Coronary artery (tissue), 2 donors: ENCODE results near the gene UGT1A7.

ENCODE experiments used
- DNase-seq: peaks from one replicate; pipeline ENCODE4 v3.0.0-alpha.2; 2017; ENCODE audit warnings: low spot score
- H3K27ac ChIP-seq, 2 donors: fragments of 200-600 bp; sonication (generic); one replicate each; pipeline ENCODE4 v1.5.1; 2016 to 2019
- H3K4me3 ChIP-seq: fragments of 200-600 bp; sonication (generic); 2 replicates; pipeline ENCODE4 v1.5.1; 2016; ENCODE audit warnings: mild to moderate bottlenecking, moderate library complexity
- TF ChIP-seq, protein P1 (sequence below): fragments of 200-600 bp; sonication (generic); IDR thresholded peaks from one replicate; pipeline ENCODE4 v1.5.1; 2019; ENCODE audit warnings: antibody characterized with exemption

UGT1A7 gene

DNA sequence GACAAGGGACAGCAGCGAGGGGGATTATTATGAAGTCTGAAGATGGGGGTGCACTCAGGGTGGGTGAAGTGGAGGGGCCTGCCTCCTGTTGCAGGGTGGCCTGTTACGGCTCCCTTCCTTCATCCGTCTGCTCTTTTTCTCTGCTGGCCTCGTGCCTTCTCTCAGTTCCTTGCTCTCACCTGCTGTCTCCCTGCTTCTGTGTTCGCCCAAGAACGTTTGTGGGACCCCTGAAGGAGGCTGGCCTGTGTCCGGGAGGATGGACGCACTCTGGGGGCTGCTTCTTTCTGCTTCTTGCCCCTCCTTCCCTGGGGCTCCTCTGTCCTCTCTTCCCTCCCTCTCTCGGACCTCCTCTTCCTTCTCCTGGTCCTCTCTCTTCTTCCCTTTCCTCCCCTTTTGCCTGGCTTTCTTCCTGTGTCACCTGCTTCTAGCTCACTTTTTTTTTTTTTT lies 110.2 kb downstream of the UGT1A7 start:
- TF ChIP-seq, protein P1, sequence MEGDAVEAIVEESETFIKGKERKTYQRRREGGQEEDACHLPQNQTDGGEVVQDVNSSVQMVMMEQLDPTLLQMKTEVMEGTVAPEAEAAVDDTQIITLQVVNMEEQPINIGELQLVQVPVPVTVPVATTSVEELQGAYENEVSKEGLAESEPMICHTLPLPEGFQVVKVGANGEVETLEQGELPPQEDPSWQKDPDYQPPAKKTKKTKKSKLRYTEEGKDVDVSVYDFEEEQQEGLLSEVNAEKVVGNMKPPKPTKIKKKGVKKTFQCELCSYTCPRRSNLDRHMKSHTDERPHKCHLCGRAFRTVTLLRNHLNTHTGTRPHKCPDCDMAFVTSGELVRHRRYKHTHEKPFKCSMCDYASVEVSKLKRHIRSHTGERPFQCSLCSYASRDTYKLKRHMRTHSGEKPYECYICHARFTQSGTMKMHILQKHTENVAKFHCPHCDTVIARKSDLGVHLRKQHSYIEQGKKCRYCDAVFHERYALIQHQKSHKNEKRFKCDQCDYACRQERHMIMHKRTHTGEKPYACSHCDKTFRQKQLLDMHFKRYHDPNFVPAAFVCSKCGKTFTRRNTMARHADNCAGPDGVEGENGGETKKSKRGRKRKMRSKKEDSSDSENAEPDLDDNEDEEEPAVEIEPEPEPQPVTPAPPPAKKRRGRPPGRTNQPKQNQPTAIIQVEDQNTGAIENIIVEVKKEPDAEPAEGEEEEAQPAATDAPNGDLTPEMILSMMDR, result no peak
- no peak overlapping the region for H3K4me3 ChIP-seq
- no peak for DNase-seq
- H3K27ac ChIP-seq, result no peak overlapping the region

DNA sequence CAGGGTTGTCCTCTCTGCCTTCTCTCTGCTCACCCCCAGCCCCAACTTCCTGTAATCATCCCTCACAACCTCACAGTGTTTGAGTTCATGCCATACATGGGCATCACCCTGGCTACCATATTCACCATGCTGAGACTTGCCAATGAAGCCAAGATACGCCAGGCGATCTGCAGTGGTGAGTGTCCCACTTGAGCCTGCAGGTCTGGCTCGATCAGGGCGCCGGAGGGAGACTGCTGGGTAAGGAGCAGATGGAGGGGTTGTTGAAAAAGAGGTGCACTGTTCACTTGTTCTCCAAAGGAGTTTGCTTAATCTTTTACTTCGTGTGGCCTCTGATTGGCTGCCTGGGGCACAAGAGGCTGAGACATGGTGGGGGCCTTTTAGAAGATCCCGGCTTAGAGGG lies 111.0 kb downstream of the UGT1A7 start:
- no peak overlapping the region for H3K4me3 ChIP-seq
- no peak overlapping the region for H3K27ac ChIP-seq
- no peak for DNase-seq
- TF ChIP-seq, protein P1, result no peak

GRCh38 chr2:233793465-233794127 lies 111.9 kb downstream of the UGT1A7 start:
- TF ChIP-seq, protein P1, result no peak
- DNase-seq, result no peak
- Histone ChIP-seq H3K27ac (no peak overlapping the region), H3K4me3 (no peak overlapping the region)

DNA sequence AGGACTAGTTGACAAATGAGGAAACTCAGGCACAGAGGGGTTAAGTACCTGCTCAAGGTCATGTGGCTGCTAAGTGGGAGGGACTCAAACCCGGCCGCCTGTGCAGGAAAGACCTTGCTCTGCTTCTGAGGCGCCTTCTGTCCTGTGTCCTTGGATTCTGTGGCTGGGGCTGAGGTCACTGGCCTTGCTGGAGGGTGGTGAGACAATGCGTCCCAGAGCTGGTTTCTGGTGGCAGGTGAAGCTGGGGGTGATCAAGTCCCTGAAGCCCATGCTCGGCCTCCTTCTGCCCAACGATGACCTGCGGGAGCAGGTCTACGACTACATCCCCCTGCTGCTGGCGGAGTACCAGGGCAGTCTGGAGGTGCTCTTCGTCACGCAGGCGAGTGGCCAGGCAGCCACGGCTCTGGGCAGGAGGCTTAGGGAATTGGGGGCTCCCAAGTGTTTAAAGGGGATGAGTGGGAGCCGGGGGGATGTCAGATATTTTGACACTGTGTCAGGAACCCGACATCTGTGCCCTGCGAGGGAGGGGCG lies 112.5 kb downstream of the UGT1A7 start:
- Histone ChIP-seq H3K4me3 (no peak overlapping the region), H3K27ac (no peak overlapping the region)
- TF ChIP-seq, protein P1, result no peak
- no peak for DNase-seq

DNA sequence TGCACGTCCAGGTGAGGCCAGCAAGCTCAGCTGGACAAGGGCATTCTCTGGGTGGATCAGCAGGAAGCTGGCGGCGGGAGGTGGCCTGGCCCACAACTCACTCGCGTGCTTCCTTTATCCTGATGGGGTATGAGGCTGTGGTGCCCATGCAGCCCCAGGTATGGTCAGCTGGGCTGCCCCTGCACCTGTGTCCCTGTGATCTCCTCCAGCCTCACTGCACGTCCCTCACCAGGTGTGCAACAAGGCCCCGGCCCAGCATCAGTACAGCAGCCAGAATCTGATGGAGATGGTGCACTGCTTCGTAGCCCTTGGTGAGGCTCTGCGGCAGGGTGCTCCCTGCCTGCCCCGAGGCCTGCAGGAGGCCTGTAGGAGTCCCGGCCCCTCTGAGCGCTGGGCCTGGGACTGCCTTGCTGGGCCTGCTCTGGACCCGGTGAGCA lies 114.1 kb downstream of the UGT1A7 start:
- peak; percentile 56 for DNase-seq
- Histone ChIP-seq H3K4me3 (no peak overlapping the region), H3K27ac (no peak overlapping the region)
- TF ChIP-seq, protein P1, result no peak

DNA sequence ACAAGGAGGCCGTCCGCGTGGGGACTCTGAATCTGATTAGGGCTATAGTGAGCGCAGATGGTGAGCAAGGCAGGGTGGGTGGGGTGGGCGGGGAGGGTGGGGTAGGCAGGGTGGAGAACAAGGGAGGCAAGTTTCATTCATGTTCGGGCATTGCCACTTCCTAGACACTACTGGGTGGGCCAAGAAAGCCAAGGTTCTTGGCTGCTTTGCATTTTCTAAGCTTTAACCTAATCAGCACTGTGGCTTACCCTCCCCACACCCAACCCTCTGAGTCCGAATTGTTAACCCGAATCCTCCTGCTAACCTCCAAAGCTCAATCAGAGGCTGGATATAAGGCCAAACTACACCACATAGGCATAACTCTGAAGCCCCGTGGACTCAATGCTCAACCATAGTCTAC lies 114.6 kb downstream of the UGT1A7 start:
- DNase-seq, result peak; percentile 43
- Histone ChIP-seq H3K4me3 (no peak overlapping the region), H3K27ac (no peak overlapping the region)
- TF ChIP-seq, protein P1, result no peak
